Panc1 (cell line): Measurements from ENCODE around the gene MYL3. TPM values are rescaled to one million over a fixed set of nuclear protein-coding genes. Genes with fewer than 3 reads are reported as not detected.
"Not testable (repeated sequence)": the region's sequence is repeated elsewhere in the genome, so short reads cannot be mapped to it uniquely, and the experiment has no call there.

Experiments used
- ATAC-seq: fragments of 200-7000 bp; cut with Tn5 transposase; 2 replicates; pipeline ENCODE4 v1.9.1; 2020; ENCODE audit warnings: mild to moderate bottlenecking, moderate library complexity
- BruUV-seq: library from RNA; stranded (reverse); fragments of 400-500 nt; replicated peaks from 2 replicates; lab custom pipeline; 2021; lab: Mats Ljungman, UMichigan
- CTCF ChIA-PET: fragments of 300-600 bp; sonication (Branson Sonifier 250); formaldehyde crosslinking; loops from one replicate; lab custom pipeline; 2022; ENCODE audit warnings: antibody characterized with exemption; lab: Charles Lee
- POLR2A ChIA-PET: fragments of 300-600 bp; sonication (Branson Sonifier 250); formaldehyde crosslinking; loops from one replicate; lab custom pipeline; 2022; ENCODE audit warnings: antibody characterized with exemption; lab: Charles Lee
- DNase-seq: peaks from one replicate; pipeline ENCODE4 v3.0.0-alpha.2; 2010; ENCODE audit warnings: low read depth, low spot score
- H3K27ac ChIP-seq: 2 replicates; pipeline ENCODE4 v1.5.1; 2011; ENCODE audit warnings: mild to moderate bottlenecking, low read length, inconsistent platforms
- H3K27me3 ChIP-seq: fragments of 200-500 bp; sonication (Bioruptor generic); 2 replicates; pipeline ENCODE4 v1.6.0; 2014; ENCODE audit warnings: low read length, inconsistent platforms; ENCODE audit not compliant: control insufficient read depth, insufficient read depth
- H3K36me3 ChIP-seq: fragments of 200-500 bp; sonication (Bioruptor generic); 2 replicates; pipeline ENCODE4 v1.5.1; 2014; ENCODE audit warnings: inconsistent platforms, mild to moderate bottlenecking, low read length, moderate library complexity; ENCODE audit not compliant: control insufficient read depth, insufficient read depth
- H3K4me1 ChIP-seq: 2 replicates; pipeline ENCODE4 v1.5.1; 2011; ENCODE audit warnings: inconsistent platforms, mild to moderate bottlenecking, low read length, moderate library complexity; ENCODE audit not compliant: control insufficient read depth, insufficient read depth
- H3K4me3 ChIP-seq, 2 experiments: 2 replicates each; pipeline ENCODE4 v1.5.1; 2011 to 2012; ENCODE audit warnings: low read depth in 2 of 2, low read length in 2 of 2, mild to moderate bottlenecking in 2 of 2, inconsistent platforms in 1 of 2, moderate library complexity in 1 of 2
- H3K9me3 ChIP-seq: fragments of 200-500 bp; sonication (Bioruptor generic); 2 replicates; pipeline ENCODE4 v1.5.1; 2014; ENCODE audit warnings: low read depth, mild to moderate bottlenecking, inconsistent platforms, low read length, moderate library complexity; ENCODE audit not compliant: control insufficient read depth, insufficient read depth
- POLR2AphosphoS5 ChIP-seq: IDR thresholded peaks from 2 replicates; pipeline ENCODE4 v1.6.1; 2012; ENCODE audit warnings: mild to moderate bottlenecking, low read depth, low read length, moderate library complexity
- SIN3A ChIP-seq: IDR thresholded peaks from 2 replicates; pipeline ENCODE4 v1.6.1; 2012; ENCODE audit warnings: low read depth, mild to moderate bottlenecking, low read length, moderate library complexity, borderline replicate concordance; ENCODE audit not compliant: insufficient read depth
- TCF7L2 ChIP-seq: IDR thresholded peaks from 2 replicates; pipeline ENCODE4 v1.6.1; 2011; ENCODE audit warnings: mild to moderate bottlenecking, low read depth, low read length, inconsistent platforms
- in situ Hi-C: cut with HindIII; loops from 2 replicates; pipeline ENCODE4 v1.10.0; 2016; ENCODE audit warnings: low sequenced_read_pairs, low pct_unique_long_range_greater_than_20kb
- intact Hi-C: fragments of 100-400 bp; cut with micrococcal nuclease; formaldehyde crosslinking; loops from one replicate; pipeline ENCODE4 v1.10.0; 2022; ENCODE audit not compliant: unreplicated experiment
- total RNA-seq: library from RNA; stranded (reverse); gene quantifications from one replicate; pipeline ENCODE4 v1.2.1, GENCODE V29; 2021; ENCODE audit not compliant: unreplicated experiment
- TF ChIP-seq, protein P1 (sequence below): fragments of 450-650 bp; IDR thresholded peaks from 2 replicates; pipeline ENCODE4 v1.5.1; 2017; ENCODE audit warnings: mild to moderate bottlenecking
- TF ChIP-seq, protein P2 (sequence below), 2 experiments: IDR thresholded peaks; 2 replicates each; pipeline ENCODE4 v1.6.1; 2011 to 2012; ENCODE audit warnings: low read depth in 2 of 2, control low read depth in 1 of 2, low read length in 1 of 2, mild to moderate bottlenecking in 1 of 2, moderate library complexity in 1 of 2; ENCODE audit not compliant: insufficient read depth in 1 of 2

The MYL3 gene
- total RNA-seq, 1 experiment from 2014 or later, result not detected

DNA sequence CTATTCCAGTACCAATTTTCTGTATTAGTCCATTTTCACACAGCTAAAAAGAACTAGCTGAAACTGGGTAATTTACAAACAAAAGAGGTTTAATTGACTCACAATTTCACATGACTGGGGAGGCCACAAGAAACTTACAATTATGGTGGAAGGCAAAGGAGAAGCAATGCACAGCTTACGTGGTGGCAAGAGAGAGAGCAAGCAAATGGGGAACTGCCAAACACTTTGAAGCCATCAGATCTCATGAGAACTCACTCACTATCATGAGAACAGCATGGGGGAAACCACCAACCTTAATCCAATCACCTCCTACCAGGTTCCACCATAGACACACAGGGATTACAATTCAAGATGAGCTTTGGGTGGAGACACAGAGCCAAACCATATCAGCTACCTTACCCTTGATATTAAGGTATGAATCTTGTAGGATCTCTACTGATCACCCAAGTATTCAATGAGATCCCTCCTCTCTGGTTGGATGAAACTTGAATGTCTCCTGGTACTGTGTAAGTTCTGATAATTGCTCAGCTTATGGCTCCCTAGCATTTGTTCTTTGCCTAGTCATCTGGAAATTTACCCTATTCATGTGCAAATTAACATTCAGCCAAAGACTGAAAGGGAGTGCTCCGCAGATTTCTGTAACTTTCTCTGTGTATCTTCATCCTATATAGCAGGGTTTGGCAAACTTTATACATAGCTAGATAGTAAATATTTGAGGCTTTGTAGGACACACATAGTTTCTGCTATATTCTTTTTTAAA lies 38.9 kb downstream of the MYL3 start:
- Histone ChIP-seq H3K27ac (no peak overlapping the region), H3K36me3 (no peaks in the 10 kb centered on the region), H3K4me1 (no peaks in the 10 kb centered on the region), H3K9me3 (no peaks in the 10 kb centered on the region; the same call in 1 of the 2 replicates), H3K27me3 (no peaks in the 10 kb centered on the region), H3K4me3 (no peak overlapping the region)
- DNase-seq, result no peak
- BruUV-seq, result no TSS peak
- CTCF ChIA-PET, result interaction anchor here (0.6 kb wide), 1 partner anchor 54 kb away, joined by 3 read pairs; no protein-coding TSS in a partner anchor
- TF ChIP-seq POLR2AphosphoS5 (no peak), TCF7L2 (no peak), SIN3A (no peak)
- TF ChIP-seq, protein P1, sequence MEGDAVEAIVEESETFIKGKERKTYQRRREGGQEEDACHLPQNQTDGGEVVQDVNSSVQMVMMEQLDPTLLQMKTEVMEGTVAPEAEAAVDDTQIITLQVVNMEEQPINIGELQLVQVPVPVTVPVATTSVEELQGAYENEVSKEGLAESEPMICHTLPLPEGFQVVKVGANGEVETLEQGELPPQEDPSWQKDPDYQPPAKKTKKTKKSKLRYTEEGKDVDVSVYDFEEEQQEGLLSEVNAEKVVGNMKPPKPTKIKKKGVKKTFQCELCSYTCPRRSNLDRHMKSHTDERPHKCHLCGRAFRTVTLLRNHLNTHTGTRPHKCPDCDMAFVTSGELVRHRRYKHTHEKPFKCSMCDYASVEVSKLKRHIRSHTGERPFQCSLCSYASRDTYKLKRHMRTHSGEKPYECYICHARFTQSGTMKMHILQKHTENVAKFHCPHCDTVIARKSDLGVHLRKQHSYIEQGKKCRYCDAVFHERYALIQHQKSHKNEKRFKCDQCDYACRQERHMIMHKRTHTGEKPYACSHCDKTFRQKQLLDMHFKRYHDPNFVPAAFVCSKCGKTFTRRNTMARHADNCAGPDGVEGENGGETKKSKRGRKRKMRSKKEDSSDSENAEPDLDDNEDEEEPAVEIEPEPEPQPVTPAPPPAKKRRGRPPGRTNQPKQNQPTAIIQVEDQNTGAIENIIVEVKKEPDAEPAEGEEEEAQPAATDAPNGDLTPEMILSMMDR, result no peak
- no peak for ATAC-seq
- POLR2A ChIA-PET, result no interaction called here
- intact Hi-C loops (no loop called here), in situ Hi-C loops (no loop called here)

DNA sequence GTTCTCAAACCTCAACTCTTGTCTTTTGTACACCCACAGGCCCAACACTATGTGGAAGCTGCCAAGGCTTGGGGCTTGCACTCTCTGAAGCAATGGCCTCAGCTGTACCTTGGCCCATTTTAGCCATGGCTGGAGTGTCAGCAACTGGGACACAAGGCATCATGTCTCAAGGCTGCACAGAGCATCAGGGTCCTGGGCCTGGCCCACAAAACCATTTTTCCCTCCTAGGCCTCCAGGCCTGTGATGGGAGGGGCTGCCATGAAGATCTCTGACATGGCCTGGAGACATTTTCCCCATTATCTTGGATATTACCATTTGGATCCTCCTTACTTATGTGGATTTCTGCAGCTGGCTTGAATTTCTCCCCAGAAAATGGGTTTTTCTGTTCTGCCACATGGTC lies 39.9 kb downstream of the MYL3 start:
- CTCF ChIA-PET, result not testable (repeated sequence)

GRCh38 chr3:46821553-46821952 lies 41.7 kb downstream of the MYL3 start:
- POLR2A ChIA-PET, result no interaction called here
- in situ Hi-C loops, result no loop called here
- DNase-seq (no peak), ATAC-seq (no peak)
- no peak for TF ChIP-seq SIN3A
- TF ChIP-seq, protein P2, sequence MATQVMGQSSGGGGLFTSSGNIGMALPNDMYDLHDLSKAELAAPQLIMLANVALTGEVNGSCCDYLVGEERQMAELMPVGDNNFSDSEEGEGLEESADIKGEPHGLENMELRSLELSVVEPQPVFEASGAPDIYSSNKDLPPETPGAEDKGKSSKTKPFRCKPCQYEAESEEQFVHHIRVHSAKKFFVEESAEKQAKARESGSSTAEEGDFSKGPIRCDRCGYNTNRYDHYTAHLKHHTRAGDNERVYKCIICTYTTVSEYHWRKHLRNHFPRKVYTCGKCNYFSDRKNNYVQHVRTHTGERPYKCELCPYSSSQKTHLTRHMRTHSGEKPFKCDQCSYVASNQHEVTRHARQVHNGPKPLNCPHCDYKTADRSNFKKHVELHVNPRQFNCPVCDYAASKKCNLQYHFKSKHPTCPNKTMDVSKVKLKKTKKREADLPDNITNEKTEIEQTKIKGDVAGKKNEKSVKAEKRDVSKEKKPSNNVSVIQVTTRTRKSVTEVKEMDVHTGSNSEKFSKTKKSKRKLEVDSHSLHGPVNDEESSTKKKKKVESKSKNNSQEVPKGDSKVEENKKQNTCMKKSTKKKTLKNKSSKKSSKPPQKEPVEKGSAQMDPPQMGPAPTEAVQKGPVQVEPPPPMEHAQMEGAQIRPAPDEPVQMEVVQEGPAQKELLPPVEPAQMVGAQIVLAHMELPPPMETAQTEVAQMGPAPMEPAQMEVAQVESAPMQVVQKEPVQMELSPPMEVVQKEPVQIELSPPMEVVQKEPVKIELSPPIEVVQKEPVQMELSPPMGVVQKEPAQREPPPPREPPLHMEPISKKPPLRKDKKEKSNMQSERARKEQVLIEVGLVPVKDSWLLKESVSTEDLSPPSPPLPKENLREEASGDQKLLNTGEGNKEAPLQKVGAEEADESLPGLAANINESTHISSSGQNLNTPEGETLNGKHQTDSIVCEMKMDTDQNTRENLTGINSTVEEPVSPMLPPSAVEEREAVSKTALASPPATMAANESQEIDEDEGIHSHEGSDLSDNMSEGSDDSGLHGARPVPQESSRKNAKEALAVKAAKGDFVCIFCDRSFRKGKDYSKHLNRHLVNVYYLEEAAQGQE (IDR thresholded peaks at IDR 0.05; ENCODE audit: insufficient read depth in 1 of 2, low read depth in 2 of 2, low read length in 1 of 2), result no peak
- no peak for TF ChIP-seq POLR2AphosphoS5
- TF ChIP-seq, protein P1, result no peak
- no peak for TF ChIP-seq TCF7L2
- intact Hi-C loops, result no loop called here
- Histone ChIP-seq H3K9me3 (no peaks in the 10 kb centered on the region; the same call in 1 of the 2 replicates), H3K27me3 (no peaks in the 10 kb centered on the region), H3K27ac (no peak overlapping the region), H3K36me3 (no peaks in the 10 kb centered on the region), H3K4me3 (no peak overlapping the region), H3K4me1 (no peaks in the 10 kb centered on the region)
- CTCF ChIA-PET, result no interaction called here
- no TSS peak for BruUV-seq

More for the DNA sequence above, 39.9 kb downstream of the MYL3 start:
- H3K4me3 ChIP-seq, BruUV-seq, DNase-seq, ATAC-seq, H3K36me3 ChIP-seq, H3K27me3 ChIP-seq, intact Hi-C loops, H3K9me3 ChIP-seq, H3K27ac ChIP-seq, H3K4me1 ChIP-seq, in situ Hi-C loops, POLR2A ChIA-PET: not testable (repeated sequence)
